Heart left ventricle (tissue), 16 donors: ENCODE results near the gene IQUB. TPM values are rescaled to one million over a fixed set of nuclear protein-coding genes. Genes with fewer than 3 reads are reported as not detected.
"Not testable (repeated sequence)": the region's sequence is repeated elsewhere in the genome, so short reads cannot be mapped to it uniquely, and the experiment has no call there.

Source experiments
- ATAC-seq, 4 donors: fragments of 200-7000 bp; cut with Tn5 transposase; one replicate each; pipeline ENCODE4 v1.9.1; 2020 to 2022; ENCODE audit warnings: moderate library complexity in 4 of 4, mild to moderate bottlenecking in 3 of 4, moderate number of reproducible peaks in 1 of 4
- DNase-seq, 5 donors: peaks; one replicate each; pipeline ENCODE4 v3.0.0-alpha.2; 2020
- H3K27ac ChIP-seq, 12 donors: fragments of 200-600 bp; sonication (generic) in 4 of 12; one replicate each; pipeline versions ENCODE4 v1.5.0 to v1.8.0; 2016 to 2022; ENCODE audit warnings: mild to moderate bottlenecking in 2 of 12
- H3K27me3 ChIP-seq, 9 donors: fragments of 200-600 bp; sonication (generic) in 2 of 9; one replicate each; pipeline versions ENCODE4 v1.5.1 to v1.8.0; 2016 to 2022; ENCODE audit warnings: mild to moderate bottlenecking in 3 of 9
- H3K36me3 ChIP-seq, 9 donors: fragments of 200-600 bp; sonication (generic) in 2 of 9; one replicate each; pipeline versions ENCODE4 v1.5.0 to v1.8.0; 2018 to 2022; ENCODE audit warnings: mild to moderate bottlenecking in 2 of 9
- H3K4me1 ChIP-seq, 12 donors: fragments of 200-600 bp; sonication (generic) in 4 of 12; one replicate each; pipeline versions ENCODE4 v1.5.0 to v1.8.0; 2016 to 2022; ENCODE audit warnings: mild to moderate bottlenecking in 3 of 12
- H3K4me3 ChIP-seq, 12 donors: fragments of 200-600 bp; sonication (generic) in 4 of 12; one replicate each; pipeline versions ENCODE4 v1.5.0 to v1.8.0; 2017 to 2022; ENCODE audit warnings: mild to moderate bottlenecking in 9 of 12, moderate library complexity in 4 of 12
- H3K9me3 ChIP-seq, 12 donors: fragments of 200-600 bp; sonication (generic) in 4 of 12; one replicate each; pipeline versions ENCODE4 v1.5.0 to v1.8.0; 2016 to 2022; ENCODE audit warnings: mild to moderate bottlenecking in 1 of 12
- POLR2A ChIP-seq, 2 donors: fragments of 450-650 bp; IDR thresholded peaks; one replicate each; pipeline ENCODE4 v1.6.1; 2017; ENCODE audit warnings: antibody characterized with exemption in 2 of 2, mild to moderate bottlenecking in 2 of 2, moderate library complexity in 2 of 2
- WGBS, 4 donors: extraction: QIAGEN DNeasy Blood & Tissue Kit in 2 of 4; methylation state at CpG; one replicate each; pipeline versions ENCODE4 v1.1.5 to v1.1.7; 2013 to 2018; 5-methylcytosine and 5-hydroxymethylcytosine counted together
- intact Hi-C, 10 donors: fragments of 100-400 bp; cut with DNase I; formaldehyde crosslinking; loops; one replicate each; pipeline versions ENCODE4 v1.11.1 to v1.14.2; 2022
- polyA plus RNA-seq, 2 donors: library from polyadenylated mRNA; stranded (reverse); fragments of 200-250 nt; gene quantifications; one replicate each; pipeline ENCODE4 v1.2.3, GENCODE V29; 2013
- total RNA-seq, 9 donors: library from RNA; depleted of rRNA in 2 of 9; stranded (reverse); fragments of >200 nt in 2 of 9; fragmentation: NEBNext Ultra II Directional in 3 of 9; extraction: Animal tissue kit (Norgen Biotek cat#: 25700) in 3 of 9; gene quantifications; one replicate each; pipeline versions ENCODE4 v1.1.0 to v1.2.4, GENCODE V29; 2016 to 2023
- TF ChIP-seq, protein P1 (sequence below), 12 donors: fragments of 200-600 bp; sonication (generic) in 4 of 12; IDR thresholded peaks; one replicate each; pipeline versions ENCODE4 v1.5.0 to v1.8.0; 2018 to 2022; ENCODE audit warnings: antibody characterized with exemption in 12 of 12, mild to moderate bottlenecking in 5 of 12
- donor health status: ischemic (EF 13 %, LVEDD 7.1; RV severe dilation, severe dysfunction).
- donor health status: healthy with polysubstance abuse.
- donor health status: DM: no; HTN: yes; CAD: no.
- donor health status: DM: no; HTN: no; CAD: no.
- donor health status: ischemic (EF 25% LVEDD 6.9; RV normal size, moderate dysfunction).
- donor health status: ischemic (EF 25% LVEDD 5.7; RV mildly dilated, moderate dysfunction).
- donor health status: healthy.
- donor health status: DM: yes; HTN: yes; CAD: no.
- donor health status: ischemic (EF 35%, LVEDD 5.7; RV mildly dilated, moderate dysfunction).
- donor health status: nonischemic (EF 11% LVEDD 7.7; RV severe dilation, severe dysfunction).
- donor health status: DM: yes; HTN: yes; CAD: no.
- donor health status: PGD.
- donor health status: ischemic (EF 29% LVEDD 5.4; RV normal size, mild dysfunction).
- donor health status: nonischemic (EF 23%, LVEDD 6.1; RV moderate dilation, normal function).

IQUB gene
- total and polyA plus RNA-seq, 11 donors = 0.19 to 1.3 (median 0.55) TPM; not detected in 1

DNA sequence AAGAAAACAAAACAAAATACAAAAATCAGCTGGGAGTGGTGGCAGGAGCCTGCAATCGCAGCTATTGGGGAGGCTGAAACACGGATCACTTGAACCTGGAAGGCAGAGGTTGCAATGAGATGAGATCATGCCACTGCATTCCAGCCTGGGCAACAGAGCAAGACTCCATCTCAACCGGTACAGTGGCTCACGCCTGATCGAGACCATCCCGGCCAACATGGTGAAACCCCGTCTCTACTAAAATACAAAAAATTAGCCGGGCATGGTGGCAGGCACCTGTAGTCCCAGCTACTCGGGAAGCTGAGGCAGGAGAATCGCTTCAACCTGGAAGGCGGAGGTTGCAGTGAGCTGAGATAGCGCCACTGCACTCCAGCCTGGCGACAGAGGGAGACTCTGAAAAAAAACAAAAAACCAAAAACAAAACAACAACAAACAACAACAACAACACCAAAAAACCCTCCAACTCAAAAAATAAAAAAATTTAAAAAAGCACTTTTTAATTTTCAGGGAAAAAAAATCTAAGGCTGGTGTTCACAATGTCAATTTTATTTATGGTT lies 4.3 kb downstream of the IQUB start:
- H3K36me3 ChIP-seq, DNase-seq, H3K27ac ChIP-seq, H3K27me3 ChIP-seq, ATAC-seq, H3K4me3 ChIP-seq, H3K9me3 ChIP-seq, intact Hi-C loops: not testable (repeated sequence)
- H3K4me1 ChIP-seq = peaks cover 0 to 17% (median 8%) of the 10 kb centered on the region in 12 donors
- WGBS, 4 donors = 96 to 98% (median 97%) methylated on average over 13 of the region's 13 CpGs

DNA sequence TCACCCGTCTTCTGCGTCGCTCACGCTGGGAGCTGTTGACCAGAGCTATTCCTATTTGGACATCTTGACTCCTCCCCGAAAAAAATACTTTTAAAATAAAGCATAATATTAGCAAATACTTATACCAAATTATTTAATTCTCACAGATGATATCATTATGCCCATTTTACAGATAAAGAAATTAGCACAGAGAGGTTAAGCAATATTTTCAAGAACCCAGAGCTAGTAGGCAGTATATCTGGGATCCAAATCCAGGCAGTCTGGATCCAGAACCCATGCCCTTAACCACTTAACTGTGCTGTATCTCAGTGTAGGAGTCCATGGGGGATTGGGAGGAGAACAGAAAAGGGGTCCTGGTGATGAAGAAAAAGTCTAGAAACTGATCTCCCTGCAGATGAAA lies 6.1 kb downstream of the IQUB start:
- no peaks in the 10 kb centered on the region for H3K9me3 ChIP-seq
- H3K27me3 ChIP-seq = peaks cover 0 to 4% (median 0%) of the 10 kb centered on the region in 9 donors
- no peak for TF ChIP-seq POLR2A (IDR thresholded peaks at IDR 0.05)
- TF ChIP-seq, protein P1, sequence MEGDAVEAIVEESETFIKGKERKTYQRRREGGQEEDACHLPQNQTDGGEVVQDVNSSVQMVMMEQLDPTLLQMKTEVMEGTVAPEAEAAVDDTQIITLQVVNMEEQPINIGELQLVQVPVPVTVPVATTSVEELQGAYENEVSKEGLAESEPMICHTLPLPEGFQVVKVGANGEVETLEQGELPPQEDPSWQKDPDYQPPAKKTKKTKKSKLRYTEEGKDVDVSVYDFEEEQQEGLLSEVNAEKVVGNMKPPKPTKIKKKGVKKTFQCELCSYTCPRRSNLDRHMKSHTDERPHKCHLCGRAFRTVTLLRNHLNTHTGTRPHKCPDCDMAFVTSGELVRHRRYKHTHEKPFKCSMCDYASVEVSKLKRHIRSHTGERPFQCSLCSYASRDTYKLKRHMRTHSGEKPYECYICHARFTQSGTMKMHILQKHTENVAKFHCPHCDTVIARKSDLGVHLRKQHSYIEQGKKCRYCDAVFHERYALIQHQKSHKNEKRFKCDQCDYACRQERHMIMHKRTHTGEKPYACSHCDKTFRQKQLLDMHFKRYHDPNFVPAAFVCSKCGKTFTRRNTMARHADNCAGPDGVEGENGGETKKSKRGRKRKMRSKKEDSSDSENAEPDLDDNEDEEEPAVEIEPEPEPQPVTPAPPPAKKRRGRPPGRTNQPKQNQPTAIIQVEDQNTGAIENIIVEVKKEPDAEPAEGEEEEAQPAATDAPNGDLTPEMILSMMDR (IDR thresholded peaks at IDR 0.05) = no peak
- H3K4me1 ChIP-seq = peaks cover 0 to 7% (median 1%) of the 10 kb centered on the region in 12 donors
- H3K4me3 ChIP-seq = no peak overlapping the region
- no peaks in the 10 kb centered on the region for H3K36me3 ChIP-seq
- no peak for DNase-seq
- H3K27ac ChIP-seq = no peak overlapping the region
- intact Hi-C loops = no loop called here
- 92 to 97% (median 94%) methylated on average over 5 of the region's 5 CpGs for whole genome bisulfite sequencing, 4 donors
- ATAC-seq = no peak

DNA sequence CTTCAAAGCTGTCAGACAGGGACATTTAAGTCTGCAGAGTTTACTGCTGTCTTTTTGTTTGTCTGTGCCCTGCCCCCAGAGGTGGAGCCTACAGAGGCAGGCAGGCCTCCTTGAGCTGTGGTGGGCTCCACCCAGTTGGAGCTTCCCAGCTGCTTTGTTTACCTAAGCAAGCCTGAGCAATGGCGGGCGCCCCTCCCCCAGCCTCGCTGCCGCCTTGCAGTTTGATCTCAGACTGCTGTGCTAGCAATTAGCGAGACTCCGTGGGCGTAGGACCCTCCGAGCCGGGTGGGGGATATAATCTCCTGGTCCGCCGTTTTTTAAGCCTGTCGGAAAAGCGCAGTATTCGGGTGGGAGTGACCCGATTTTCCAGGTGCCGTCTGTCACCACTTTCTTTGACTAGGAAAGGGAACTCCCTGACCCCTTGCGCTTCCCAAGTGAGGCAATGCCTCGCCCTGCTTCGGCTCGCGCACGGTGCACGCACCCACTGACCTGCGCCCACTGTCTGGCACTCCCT lies 6.6 kb downstream of the IQUB start:
- intact Hi-C loops = not testable (repeated sequence)

DNA sequence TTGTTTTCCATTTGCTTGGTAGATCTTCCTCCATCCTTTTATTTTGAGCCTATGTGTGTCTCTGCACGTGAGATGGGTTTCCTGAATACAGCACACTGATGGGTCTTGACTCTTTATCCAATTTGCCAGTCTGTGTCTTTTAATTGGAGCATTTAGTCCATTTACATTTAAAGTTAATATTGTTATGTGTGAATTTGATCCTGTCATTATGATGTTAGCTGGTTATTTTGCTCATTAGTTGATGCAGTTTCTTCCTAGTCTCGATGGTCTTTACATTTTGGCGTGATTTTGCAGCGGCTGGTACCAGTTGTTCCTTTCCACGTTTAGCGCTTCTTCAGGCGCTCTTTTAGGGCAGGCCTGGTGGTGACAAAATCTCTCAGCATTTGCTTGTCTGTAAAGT lies 7.9 kb downstream of the IQUB start:
- DNase-seq, H3K4me1 ChIP-seq, H3K9me3 ChIP-seq, H3K27ac ChIP-seq, H3K4me3 ChIP-seq, H3K36me3 ChIP-seq, ATAC-seq, intact Hi-C loops, H3K27me3 ChIP-seq: not testable (repeated sequence)
- WGBS, 4 donors = 93 to 97% (median 94%) methylated on average over 6 of the region's 7 CpGs

More for the DNA sequence above, 6.6 kb downstream of the IQUB start:
- H3K27ac ChIP-seq, H3K36me3 ChIP-seq, H3K27me3 ChIP-seq, ATAC-seq, H3K4me1 ChIP-seq, DNase-seq, H3K4me3 ChIP-seq, H3K9me3 ChIP-seq: not testable (repeated sequence)
- WGBS, 4 donors = 84 to 93% (median 88%) methylated on average over 13 to 24 of the region's 24 CpGs

DNA sequence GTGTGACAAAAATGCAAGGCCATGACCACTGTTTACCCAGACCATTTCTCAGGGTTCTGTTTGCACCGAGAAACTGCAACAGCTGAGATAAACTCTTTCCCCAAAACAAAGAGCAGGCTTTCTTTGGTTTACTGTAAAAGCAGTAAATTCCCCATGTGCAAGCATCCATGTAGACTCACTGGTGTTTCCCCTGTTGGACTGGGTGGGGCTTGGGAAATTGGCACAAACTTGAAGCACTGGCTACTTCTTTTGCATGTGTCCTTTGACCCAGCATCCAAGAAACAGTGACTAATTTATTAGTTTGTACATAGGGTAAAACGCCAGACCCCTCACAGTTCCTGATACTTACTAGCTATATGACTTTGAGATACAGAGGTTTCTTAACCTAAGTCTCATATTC lies 12.3 kb downstream of the IQUB start:
- Histone ChIP-seq H3K4me3 (no peak overlapping the region), H3K27ac (no peak overlapping the region), H3K27me3 (no peaks in the 10 kb centered on the region), H3K4me1 (no peaks in the 10 kb centered on the region), H3K9me3 (no peaks in the 10 kb centered on the region), H3K36me3 (no peaks in the 10 kb centered on the region)
- DNase-seq = no peak
- intact Hi-C loops = no loop called here
- TF ChIP-seq, protein P1 (IDR thresholded peaks at IDR 0.05) = no peak
- TF ChIP-seq POLR2A (IDR thresholded peaks at IDR 0.05) = no peak
- ATAC-seq = no peak
- WGBS, 4 donors = 78 to 90% (median 85%) methylated on average over 2 of the region's 2 CpGs

DNA sequence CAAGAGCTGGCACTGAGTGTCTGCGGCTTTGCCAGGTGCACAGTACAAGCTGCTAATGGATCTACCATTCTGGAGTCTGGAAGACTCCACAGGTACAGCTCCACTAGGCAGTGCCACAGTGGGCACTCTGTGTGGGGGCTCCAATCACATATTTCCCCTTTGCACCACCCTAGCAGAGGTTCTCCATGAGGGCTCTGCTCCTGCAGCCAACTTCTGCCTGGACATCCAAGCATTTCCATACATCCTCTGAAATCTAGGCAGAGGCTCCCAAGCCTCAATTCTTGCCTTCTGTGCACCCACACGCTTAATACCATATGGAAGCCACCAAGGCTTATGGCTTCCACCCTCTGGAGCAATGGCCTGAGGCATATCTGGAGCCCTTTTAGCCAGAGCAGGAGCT lies 29.2 kb downstream of the IQUB start:
- Histone ChIP-seq H3K27me3 (no peaks in the 10 kb centered on the region), H3K4me3 (no peak overlapping the region), H3K4me1 (no peaks in the 10 kb centered on the region), H3K27ac (no peak overlapping the region), H3K36me3 (no peaks in the 10 kb centered on the region), H3K9me3 (peaks cover 0 to 9% (median 0%) of the 10 kb centered on the region in 12 donors)
- DNase-seq (no peak), ATAC-seq (no peak)
- no peak for TF ChIP-seq POLR2A (IDR thresholded peaks at IDR 0.05)
- TF ChIP-seq, protein P1 (IDR thresholded peaks at IDR 0.05) = no peak
- 83 to 92% (median 88%) methylated on average over 2 of the region's 2 CpGs for WGBS, 4 donors
- intact Hi-C loops = no loop called here
